Measurements from ENCODE around the gene WNT4. TPM values are rescaled to one million over a fixed set of nuclear protein-coding genes. Genes with fewer than 3 reads are reported as not detected.

The WNT4 gene
- total and polyA plus RNA-seq, 10 of the 15 experiments (the other 5 are each of a cell fraction or from before 2014, with no cell fraction given), result 0.01 TPM; not detected in 9

GRCh38 chr1:22184892-22185612, 42.2 kb upstream of the WNT4 start:
- TF ChIP-seq CREB1 (IDR thresholded peaks at IDR 0.05; ENCODE audit: low read depth), result 0 out of 2 replicates have a peak, but pooled peaks have one; percentile 42
- no peak for TF ChIP-seq SUZ12 (IDR thresholded peaks at IDR 0.05; ENCODE audit: unreplicated experiment)
- no peak for TF ChIP-seq CEBPB (IDR thresholded peaks at IDR 0.05; ENCODE audit: borderline replicate concordance in 1 of 2, low read depth in 2 of 2, low read length in 2 of 2)
- TF ChIP-seq CTCF (IDR thresholded peaks at IDR 0.05 in 2 of 3, conservative IDR thresholded peaks at IDR 0.05 in 1 of 3; ENCODE audit: control insufficient read depth in 2 of 3, extremely low read depth in 1 of 3, insufficient read depth in 1 of 3, low read depth in 3 of 3, low read length in 3 of 3), result no peak
- no peak for TF ChIP-seq SMC3 (IDR thresholded peaks at IDR 0.05; ENCODE audit: borderline replicate concordance, low read length)
- TF ChIP-seq JUNB (IDR thresholded peaks at IDR 0.05), result 0 out of 2 replicates have a peak, but pooled peaks have one; percentile 9
- TF ChIP-seq EED (IDR thresholded peaks at IDR 0.05; ENCODE audit: low read depth), result peak; percentile 41; the same call in 1 of the 2 replicates
- no peak for TF ChIP-seq ZZZ3 (IDR thresholded peaks at IDR 0.05; ENCODE audit: control insufficient read depth, insufficient read length, low read depth)
- peak; percentile 37; the same call in 1 of the 2 replicates for TF ChIP-seq IKZF1 (conservative IDR thresholded peaks at IDR 0.05)
- TF ChIP-seq RELA (IDR thresholded peaks at IDR 0.05; ENCODE audit: borderline replicate concordance, partially characterized antibody), result no peak
- TF ChIP-seq RFX5 (IDR thresholded peaks at IDR 0.05; ENCODE audit: low read depth, low read length), result no peak
- no peak for TF ChIP-seq PBX3 (IDR thresholded peaks at IDR 0.05; ENCODE audit: insufficient replicate concordance, low read depth, low read length)
- no peak for TF ChIP-seq CHD1 (IDR thresholded peaks at IDR 0.05; ENCODE audit: low read depth, low read length)
- TF ChIP-seq BMI1 (IDR thresholded peaks at IDR 0.05; ENCODE audit: borderline replicate concordance), result peak; percentile 56
- no peak for TF ChIP-seq TCF7 (IDR thresholded peaks at IDR 0.05; ENCODE audit: borderline replicate concordance)
- TF ChIP-seq POLR2AphosphoS2 (IDR thresholded peaks at IDR 0.05; ENCODE audit: low read depth, low read length), result no peak
- no peak for TF ChIP-seq SIN3A (IDR thresholded peaks at IDR 0.05; ENCODE audit: low read depth, low read length)
- TF ChIP-seq DPF2 (IDR thresholded peaks at IDR 0.05), result 0 out of 2 replicates have a peak, but pooled peaks have one; percentile 17
- TF ChIP-seq ATF7 (IDR thresholded peaks at IDR 0.05; ENCODE audit: low read depth), result peak; percentile 87
- no peak for TF ChIP-seq HCFC1 (IDR thresholded peaks at IDR 0.05; ENCODE audit: low read length)
- no peak for TF ChIP-seq SMAD1 (IDR thresholded peaks at IDR 0.05; ENCODE audit: low read depth, partially characterized antibody)
- no peak for TF ChIP-seq SPI1 (IDR thresholded peaks at IDR 0.05; ENCODE audit: borderline replicate concordance, insufficient read depth, low read depth, low read length)
- TF ChIP-seq JUND (IDR thresholded peaks at IDR 0.05; ENCODE audit: low read depth, low read length), result no peak
- ChIA-PET SMC1A (ENCODE audit: uncharacterized antibody, unreplicated experiment) (no interaction called here), CTCF (no interaction called here), RAD21 (ENCODE audit: unreplicated experiment) (interaction anchor here (0.6 kb wide), 1 partner anchor 227 kb away, joined by 3 read pairs; no protein-coding TSS in a partner anchor), POLR2A (no interaction called here)
- Histone ChIP-seq H3K4me3 (no peak overlapping the region), H3K79me2 (ENCODE audit: control insufficient read depth, insufficient read depth, low read length) (no peaks in the 10 kb centered on the region), H3K27ac (ENCODE audit: control insufficient read depth, insufficient read depth) (no peak overlapping the region), H3K36me3 (ENCODE audit: control insufficient read depth in 2 of 2, insufficient read depth in 2 of 2, low read length in 1 of 2) (no peaks in the 10 kb centered on the region), H3K4me2 (ENCODE audit: control insufficient read depth, insufficient read depth) (no peak overlapping the region), H3K4me1 (ENCODE audit: control insufficient read depth, insufficient read depth, low read length) (peaks cover 10% of the 10 kb centered on the region), H4K20me1 (ENCODE audit: control insufficient read depth, insufficient read depth) (no peaks in the 10 kb centered on the region), H3K9me3 (replicated peaks; ENCODE audit: control insufficient read depth, insufficient read depth, low read length) (no peaks in the 10 kb centered on the region; the same call in 2 of the 3 replicates), H2AFZ (ENCODE audit: control insufficient read depth, low read depth, low read length) (no peak overlapping the region), H3K27me3 (replicated peaks in 1 of 2; ENCODE audit: control insufficient read depth in 2 of 2, insufficient read depth in 2 of 2, low read length in 1 of 2) (no peaks in the 10 kb centered on the region), H3K9ac (ENCODE audit: control insufficient read depth, insufficient read depth, low read length) (no peak overlapping the region)
- intact Hi-C loops (cut with micrococcal nuclease; ENCODE audit: unreplicated experiment) (no loop called here), in situ Hi-C loops (cut with MboI) (no loop called here)
- DNase-seq (ENCODE audit: low read depth, low spot score) (no peak), ATAC-seq (peak; percentile 28; the same call in 2 of the 3 replicates), FAIRE-seq (no peak)
- no TSS peak for BruUV-seq (replicated peaks)
- 24% methylated on average over 21 of the region's 21 CpGs for WGBS (ENCODE audit: insufficient coverage, insufficient replicate concordance, low lambda C conversion rate, missing lambda C conversion rate)
